Measurements from ENCODE around the gene DENND5A.

GRCh38 chr11:9184516-9184915 lies 80.6 kb downstream of the DENND5A start:
- TF ChIP-seq POLR2AphosphoS5 (IDR thresholded peaks at IDR 0.05) (no peak), CTCF (IDR thresholded peaks at IDR 0.05) (no peak), POLR2A (IDR thresholded peaks at IDR 0.05) (no peak)

Measured in suprapubic skin (tissue), 4 donors.